ENCODE measurements around the gene WWP2.

- TF ChIP-seq, protein P1, sequence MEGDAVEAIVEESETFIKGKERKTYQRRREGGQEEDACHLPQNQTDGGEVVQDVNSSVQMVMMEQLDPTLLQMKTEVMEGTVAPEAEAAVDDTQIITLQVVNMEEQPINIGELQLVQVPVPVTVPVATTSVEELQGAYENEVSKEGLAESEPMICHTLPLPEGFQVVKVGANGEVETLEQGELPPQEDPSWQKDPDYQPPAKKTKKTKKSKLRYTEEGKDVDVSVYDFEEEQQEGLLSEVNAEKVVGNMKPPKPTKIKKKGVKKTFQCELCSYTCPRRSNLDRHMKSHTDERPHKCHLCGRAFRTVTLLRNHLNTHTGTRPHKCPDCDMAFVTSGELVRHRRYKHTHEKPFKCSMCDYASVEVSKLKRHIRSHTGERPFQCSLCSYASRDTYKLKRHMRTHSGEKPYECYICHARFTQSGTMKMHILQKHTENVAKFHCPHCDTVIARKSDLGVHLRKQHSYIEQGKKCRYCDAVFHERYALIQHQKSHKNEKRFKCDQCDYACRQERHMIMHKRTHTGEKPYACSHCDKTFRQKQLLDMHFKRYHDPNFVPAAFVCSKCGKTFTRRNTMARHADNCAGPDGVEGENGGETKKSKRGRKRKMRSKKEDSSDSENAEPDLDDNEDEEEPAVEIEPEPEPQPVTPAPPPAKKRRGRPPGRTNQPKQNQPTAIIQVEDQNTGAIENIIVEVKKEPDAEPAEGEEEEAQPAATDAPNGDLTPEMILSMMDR (IDR thresholded peaks at IDR 0.05), result no peak
- TF ChIP-seq POLR2AphosphoS5 (IDR thresholded peaks at IDR 0.05) (no peak), POLR2A (IDR thresholded peaks at IDR 0.05) (no peak), EP300 (IDR thresholded peaks at IDR 0.05) (no peak)
These were observed 74.1 kb downstream of the WWP2 start for GRCh38 chr16:69836257-69836656.

All from sigmoid colon (tissue), 4 donors.